Cardiac fibroblast (primary cell): ENCODE measurements around the gene JPH3.

ENCODE experiments used
- DNase-seq, 2 donors: peaks; one replicate each; pipeline versions ENCODE4 v3.0.0 to v3.0.0-alpha.2; 2010; ENCODE audit warnings: low read depth in 2 of 2
- H3K4me3 ChIP-seq, 2 donors: replicated peaks in 1 of 2; 1 replicate in 1 of 2; 2 replicates in 1 of 2; pipeline ENCODE4 v1.5.1; 2011; ENCODE audit warnings: low read depth in 2 of 2, low read length in 2 of 2, mild to moderate bottlenecking in 2 of 2, moderate library complexity in 1 of 2
- TF ChIP-seq, protein P1 (sequence below): IDR thresholded peaks from one replicate; pipeline ENCODE4 v1.5.1; 2011; ENCODE audit warnings: low read depth, mild to moderate bottlenecking, low read length, inconsistent platforms

Gene JPH3

DNA sequence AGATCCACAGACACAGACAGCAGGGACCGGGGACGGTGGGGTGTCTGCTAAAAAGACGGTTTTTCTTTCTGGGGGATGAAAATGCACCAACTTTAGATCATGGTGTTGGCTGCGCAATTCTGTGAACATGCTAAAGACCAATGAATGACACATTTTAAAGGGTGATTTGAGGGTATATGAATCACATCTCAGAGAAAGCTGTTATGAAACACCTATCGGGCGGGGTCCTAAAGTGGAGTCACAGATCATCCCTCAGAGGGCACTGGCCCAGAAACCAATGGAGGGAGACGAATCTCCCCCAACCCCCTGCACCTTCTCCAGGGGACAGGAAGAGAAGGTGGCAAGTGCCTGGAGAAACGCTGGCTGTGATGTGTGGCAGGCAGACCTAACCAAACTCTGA, 137.5 kb downstream of the JPH3 start:
- H3K4me3 ChIP-seq = no peak overlapping the region
- DNase-seq = no peak
- TF ChIP-seq, protein P1, sequence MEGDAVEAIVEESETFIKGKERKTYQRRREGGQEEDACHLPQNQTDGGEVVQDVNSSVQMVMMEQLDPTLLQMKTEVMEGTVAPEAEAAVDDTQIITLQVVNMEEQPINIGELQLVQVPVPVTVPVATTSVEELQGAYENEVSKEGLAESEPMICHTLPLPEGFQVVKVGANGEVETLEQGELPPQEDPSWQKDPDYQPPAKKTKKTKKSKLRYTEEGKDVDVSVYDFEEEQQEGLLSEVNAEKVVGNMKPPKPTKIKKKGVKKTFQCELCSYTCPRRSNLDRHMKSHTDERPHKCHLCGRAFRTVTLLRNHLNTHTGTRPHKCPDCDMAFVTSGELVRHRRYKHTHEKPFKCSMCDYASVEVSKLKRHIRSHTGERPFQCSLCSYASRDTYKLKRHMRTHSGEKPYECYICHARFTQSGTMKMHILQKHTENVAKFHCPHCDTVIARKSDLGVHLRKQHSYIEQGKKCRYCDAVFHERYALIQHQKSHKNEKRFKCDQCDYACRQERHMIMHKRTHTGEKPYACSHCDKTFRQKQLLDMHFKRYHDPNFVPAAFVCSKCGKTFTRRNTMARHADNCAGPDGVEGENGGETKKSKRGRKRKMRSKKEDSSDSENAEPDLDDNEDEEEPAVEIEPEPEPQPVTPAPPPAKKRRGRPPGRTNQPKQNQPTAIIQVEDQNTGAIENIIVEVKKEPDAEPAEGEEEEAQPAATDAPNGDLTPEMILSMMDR = no peak

DNA sequence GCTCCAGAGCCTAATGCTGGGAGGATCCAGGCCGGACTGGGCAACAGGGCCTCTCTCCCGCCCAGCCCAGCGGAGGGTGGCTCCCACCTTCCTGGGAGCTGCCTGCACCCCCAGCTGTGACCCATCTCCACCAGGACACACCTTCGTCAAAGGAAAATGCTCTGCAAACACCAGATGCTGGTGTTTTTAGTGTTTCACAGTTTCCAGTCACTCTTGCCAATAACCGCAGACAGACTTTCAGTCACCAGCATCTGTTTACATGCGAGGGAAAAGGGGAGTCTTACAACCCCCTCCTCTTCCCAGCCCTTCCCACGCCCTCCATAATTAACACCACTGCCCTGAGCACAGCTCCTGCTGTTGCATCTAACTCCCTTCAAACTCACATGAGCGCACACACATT, 138.1 kb downstream of the JPH3 start:
- TF ChIP-seq, protein P1 = no peak
- no peak for DNase-seq
- H3K4me3 ChIP-seq = no peak overlapping the region

DNA sequence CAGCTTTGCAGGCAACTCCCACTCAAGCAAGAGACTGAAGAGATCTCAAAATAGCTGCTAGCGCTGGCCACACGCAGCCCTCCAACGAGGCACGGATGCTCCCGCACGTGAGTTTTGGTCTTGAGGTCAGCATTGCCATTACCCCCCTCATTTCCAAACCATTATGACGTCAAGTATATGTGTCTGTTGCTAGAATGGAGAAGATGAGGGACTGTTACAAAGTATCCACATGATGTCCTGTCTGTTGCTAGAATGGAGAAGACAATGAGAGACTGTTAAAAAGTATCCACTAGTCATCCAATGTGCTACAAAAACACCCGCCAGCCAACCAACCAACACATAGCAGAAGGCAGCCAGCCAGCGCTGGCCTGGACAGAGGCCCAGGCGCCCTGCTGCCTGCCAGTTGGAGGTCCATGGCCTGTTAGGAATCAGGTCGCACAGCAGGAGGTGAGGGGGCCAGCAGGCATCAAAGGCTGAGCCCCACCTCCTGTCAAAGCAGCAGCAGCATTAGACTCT, 138.7 kb downstream of the JPH3 start:
- TF ChIP-seq, protein P1 = no peak
- H3K4me3 ChIP-seq = no peak overlapping the region
- peak in 1 of 2 donors; percentile 17 for DNase-seq

DNA sequence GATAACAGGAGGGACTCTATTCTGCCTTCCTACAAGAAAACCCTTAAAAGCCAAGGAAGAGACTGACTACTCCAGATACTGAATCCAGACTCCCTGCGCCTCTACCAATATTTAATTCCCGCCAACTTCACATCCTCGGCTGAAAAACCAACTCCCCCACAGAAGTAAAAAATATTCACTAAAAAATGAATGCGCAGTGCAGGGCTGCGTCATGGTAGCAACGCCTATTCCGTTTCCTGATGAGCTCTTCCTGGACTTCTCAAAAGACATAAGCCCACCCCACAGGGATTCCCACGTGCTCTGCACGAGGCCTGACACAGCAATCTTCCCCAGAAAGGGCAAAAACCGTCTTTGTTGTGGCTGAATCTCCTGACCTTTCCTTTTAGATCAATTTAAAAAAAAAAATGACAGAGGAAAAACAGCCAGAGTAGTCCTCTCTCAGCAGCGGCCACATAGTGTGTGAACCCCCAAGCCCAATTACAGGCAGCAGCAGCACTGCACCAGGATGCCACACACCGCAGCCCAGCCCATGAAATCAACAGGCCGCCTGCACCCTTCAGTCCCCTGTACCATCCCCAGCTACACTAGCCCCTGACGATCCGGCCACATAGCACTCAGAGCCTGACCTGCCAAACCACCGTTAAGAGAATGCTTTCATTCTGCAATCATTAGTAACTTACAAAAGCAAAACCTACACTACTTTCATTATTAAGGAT, 139.6 kb downstream of the JPH3 start:
- H3K4me3 ChIP-seq = no peak overlapping the region
- DNase-seq = no peak
- TF ChIP-seq, protein P1 = no peak

DNA sequence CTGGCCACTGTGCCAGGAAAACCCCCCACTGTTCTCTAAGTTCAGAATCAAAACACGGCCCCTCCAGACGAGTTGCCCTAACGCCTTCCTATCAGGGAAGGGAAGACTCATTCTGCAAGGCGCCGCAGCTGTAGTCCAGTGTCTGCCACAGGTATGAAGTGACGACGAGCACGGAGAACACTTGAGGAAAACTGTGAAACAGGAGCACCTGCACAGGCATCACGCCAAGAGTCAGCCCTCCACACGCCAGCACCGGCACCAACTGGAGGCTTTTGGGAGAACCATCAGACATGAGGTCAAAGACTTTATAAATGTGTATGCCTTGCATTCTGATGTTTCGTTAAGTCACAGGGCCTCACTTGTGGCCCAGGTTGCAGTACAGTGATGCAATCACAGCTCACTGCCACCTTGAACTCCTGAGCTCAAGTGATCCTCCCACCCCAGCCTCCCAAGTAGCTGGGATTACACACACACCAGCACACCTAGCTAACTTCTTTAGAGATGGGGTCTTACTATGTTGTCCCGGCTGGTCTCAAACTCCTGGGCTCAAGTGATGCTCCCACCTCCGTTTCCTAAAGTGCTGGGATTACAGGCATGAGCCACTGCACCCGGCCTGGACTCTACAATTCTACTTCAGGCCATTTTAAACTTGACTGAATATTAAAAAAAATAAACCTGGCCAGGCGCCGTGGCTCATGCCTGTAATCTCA, 140.6 kb downstream of the JPH3 start:
- no peak for DNase-seq
- no peak overlapping the region for H3K4me3 ChIP-seq
- TF ChIP-seq, protein P1 = no peak

DNA sequence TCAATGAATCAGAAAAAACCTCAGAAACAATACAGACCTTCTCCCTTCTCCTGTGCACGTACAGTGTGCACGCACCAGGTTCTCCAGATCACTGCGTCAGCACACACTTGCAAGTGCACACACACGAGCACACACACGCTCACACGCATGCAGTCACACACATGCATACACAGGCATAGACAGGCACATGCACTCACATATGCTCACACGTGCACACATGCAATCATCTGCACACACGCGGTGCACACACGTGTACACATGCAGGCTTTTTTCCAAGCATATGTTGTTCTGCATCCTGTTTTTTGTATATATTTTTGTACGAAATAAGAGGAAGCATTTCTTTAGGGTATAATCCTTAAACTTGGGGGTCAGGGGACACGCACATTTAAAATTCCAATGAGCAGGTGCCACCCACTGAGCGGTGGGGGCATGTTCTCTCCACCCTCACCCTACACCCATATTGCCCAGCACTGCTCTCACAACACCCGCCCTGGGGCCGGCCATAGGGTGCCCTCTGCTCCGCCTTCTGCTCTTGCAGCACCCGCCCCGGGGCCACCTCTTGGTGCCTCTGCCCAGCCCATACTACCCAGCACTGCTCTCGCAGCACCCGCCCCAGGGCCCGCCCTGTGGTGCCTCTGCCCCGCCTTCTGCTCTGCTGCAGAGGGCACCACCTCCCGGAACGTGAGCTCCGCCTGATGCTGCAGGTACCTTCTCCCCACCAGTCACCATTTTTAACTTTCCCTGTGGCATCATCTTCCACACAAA, 142.6 kb downstream of the JPH3 start:
- no peak for DNase-seq
- TF ChIP-seq, protein P1 = no peak
- no peak overlapping the region for H3K4me3 ChIP-seq
